Thoracic aorta (tissue), 2 donors: Measurements from ENCODE around the gene VWA5B2. TPM values are rescaled to one million over a fixed set of nuclear protein-coding genes. Genes with fewer than 3 reads are reported as not detected.

Experiments
- ATAC-seq: fragments of 150-250 bp; one replicate; pipeline ENCODE4 v1.8.0; 2017; ENCODE audit warnings: low read depth; ENCODE audit not compliant: insufficient number of reproducible peaks, low FRiP score
- DNase-seq: peaks from one replicate; pipeline ENCODE4 v3.0.0-alpha.2; 2020; ENCODE audit warnings: low spot score
- H3K27ac ChIP-seq, 2 donors: fragments of 200-600 bp; sonication (generic); 1 replicate in 1 of 2; 2 replicates in 1 of 2; pipeline ENCODE4 v1.5.1; 2016; ENCODE audit warnings: mild to moderate bottlenecking in 2 of 2, moderate library complexity in 2 of 2
- H3K27me3 ChIP-seq: fragments of 200-600 bp; sonication (generic); replicated peaks from 2 replicates; pipeline ENCODE4 v1.6.0; 2016; ENCODE audit warnings: mild to moderate bottlenecking; ENCODE audit not compliant: insufficient read depth
- H3K36me3 ChIP-seq: fragments of 200-600 bp; sonication (generic); one replicate; pipeline ENCODE4 v1.5.1; 2016
- H3K4me1 ChIP-seq, 2 donors: fragments of 200-600 bp; sonication (generic); 1 replicate in 1 of 2; 2 replicates in 1 of 2; pipeline versions ENCODE4 v1.5.1 to v1.6.0; 2016; ENCODE audit warnings: low read depth in 2 of 2, mild to moderate bottlenecking in 1 of 2; ENCODE audit not compliant: control insufficient read depth in 1 of 2
- H3K4me3 ChIP-seq: fragments of 200-600 bp; sonication (generic); 2 replicates; pipeline ENCODE4 v1.5.1; 2016; ENCODE audit warnings: mild to moderate bottlenecking
- H3K9me3 ChIP-seq: fragments of 200-600 bp; sonication (generic); 2 replicates; pipeline ENCODE4 v1.5.1; 2016
- CTCF ChIP-seq: fragments of 200-600 bp; sonication (generic); IDR thresholded peaks from one replicate; pipeline ENCODE4 v1.5.1; 2019; ENCODE audit warnings: antibody characterized with exemption
- total RNA-seq, 2 donors: library from RNA; depleted of rRNA; stranded (reverse); fragments of >200 nt; gene quantifications; one replicate each; pipeline versions ENCODE4 v1.1.0 to v1.2.3, GENCODE V29; 2016

VWA5B2 gene
- total RNA-seq, 2 donors from 2014 or later: not detected

DNA sequence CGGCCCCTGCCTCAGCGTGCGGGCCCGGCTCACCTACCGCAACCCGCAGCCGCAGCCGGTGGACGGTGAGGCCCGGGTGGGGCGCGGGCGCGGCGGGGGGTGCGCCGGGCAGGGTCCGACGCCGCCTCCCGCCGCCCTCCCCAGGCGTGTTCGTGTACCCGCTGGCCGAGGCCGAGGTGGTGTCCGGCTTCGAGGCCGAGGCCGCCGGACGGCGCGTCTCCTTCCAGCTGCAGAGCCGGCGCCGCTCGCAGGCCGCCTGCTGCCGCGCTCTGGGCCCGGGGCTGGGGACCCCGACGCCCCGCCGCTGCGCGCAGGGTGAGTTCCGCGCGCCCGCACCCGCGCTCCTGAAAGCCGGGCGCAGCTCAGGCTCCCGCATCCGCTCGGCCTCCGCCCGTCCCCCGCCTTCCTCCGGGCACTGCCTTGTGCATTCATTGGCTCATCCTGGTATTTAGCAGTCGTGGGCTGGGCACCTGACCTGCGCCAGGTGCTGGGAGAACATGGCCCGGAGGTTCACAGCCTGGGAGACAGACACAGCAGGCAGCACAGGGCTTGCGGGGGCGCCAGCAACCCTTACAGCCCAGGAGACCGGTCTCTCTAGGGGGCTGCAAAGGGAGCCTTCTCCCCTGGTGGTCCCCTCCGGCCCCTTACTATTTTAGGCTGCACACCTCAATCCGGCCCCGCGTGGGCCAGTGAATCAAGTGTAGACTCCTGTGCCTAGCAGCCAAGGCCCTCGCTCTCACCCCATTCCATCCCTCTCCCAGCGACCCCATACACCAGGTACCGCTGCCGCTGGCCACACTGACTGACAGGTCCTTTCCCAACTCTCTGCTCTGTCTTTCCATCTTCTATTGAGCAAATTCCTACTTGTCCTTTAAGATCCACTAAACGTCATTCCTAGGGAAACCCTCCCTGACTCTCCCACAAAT is 1.5 kb downstream of the VWA5B2 start:
- no peaks in the 10 kb centered on the region for H3K9me3 ChIP-seq
- TF ChIP-seq CTCF: no peak
- ATAC-seq (no peak), DNase-seq (no peak)
- H3K27ac ChIP-seq: no peak overlapping the region
- no peaks in the 10 kb centered on the region for H3K36me3 ChIP-seq
- peaks cover 12 to 18% of the 10 kb centered on the region in 2 donors for H3K4me1 ChIP-seq
- peaks cover 22% of the 10 kb centered on the region for H3K27me3 ChIP-seq
- peak overlapping the region; percentile 76 for H3K4me3 ChIP-seq

- Histone ChIP-seq H3K27me3 (peaks cover 18% of the 10 kb centered on the region), H3K27ac (no peak overlapping the region), H3K9me3 (no peaks in the 10 kb centered on the region), H3K4me3 (no peak overlapping the region), H3K36me3 (no peaks in the 10 kb centered on the region), H3K4me1 (peaks cover 12 to 18% of the 10 kb centered on the region in 2 donors)
- ATAC-seq: no peak
- no peak for DNase-seq
- TF ChIP-seq CTCF: no peak
Observed at GRCh38 chr3:184231671-184232070, 2.3 kb downstream of the VWA5B2 start.

- ATAC-seq (no peak), DNase-seq (no peak)
- H3K4me1 ChIP-seq: peaks cover 12 to 18% of the 10 kb centered on the region in 2 donors
- H3K27me3 ChIP-seq: peaks cover 18% of the 10 kb centered on the region
- no peak overlapping the region for H3K4me3 ChIP-seq
- no peak overlapping the region for H3K27ac ChIP-seq
- H3K9me3 ChIP-seq: no peaks in the 10 kb centered on the region
- no peak for TF ChIP-seq CTCF
- H3K36me3 ChIP-seq: no peaks in the 10 kb centered on the region
Observed at GRCh38 chr3:184233127-184233843, 3.9 kb downstream of the VWA5B2 start.

GRCh38 chr3:184234224-184234623 is 4.8 kb downstream of the VWA5B2 start:
- TF ChIP-seq CTCF: no peak
- no peak for DNase-seq

GRCh38 chr3:184234671-184235380 is 5.4 kb downstream of the VWA5B2 start:
- Histone ChIP-seq H3K27ac (no peak overlapping the region), H3K27me3 (peaks cover 17% of the 10 kb centered on the region), H3K9me3 (no peaks in the 10 kb centered on the region), H3K4me1 (peaks cover 7 to 11% of the 10 kb centered on the region in 2 donors), H3K36me3 (no peaks in the 10 kb centered on the region), H3K4me3 (no peak overlapping the region)
- TF ChIP-seq CTCF: no peak
- ATAC-seq (no peak), DNase-seq (no peak)

More at GRCh38 chr3:184234224-184234623, 4.8 kb downstream of the VWA5B2 start:
- Histone ChIP-seq H3K27me3 (peaks cover 18% of the 10 kb centered on the region), H3K9me3 (no peaks in the 10 kb centered on the region), H3K36me3 (no peaks in the 10 kb centered on the region), H3K4me3 (no peak overlapping the region), H3K4me1 (peaks cover 12 to 17% of the 10 kb centered on the region in 2 donors), H3K27ac (no peak overlapping the region)
- ATAC-seq: no peak
